ENCODE measurements around the gene KNTC1.
"Not testable (repeated sequence)": the region's sequence is repeated elsewhere in the genome, so short reads cannot be mapped to it uniquely, and the experiment has no call there.

GRCh38 chr12:122513028-122513427, 14.0 kb upstream of the KNTC1 start:
- TF ChIP-seq CTCF, POLR2AphosphoS5 (IDR thresholded peaks at IDR 0.05): not testable (repeated sequence)

Data from transverse colon (tissue), 4 donors.